Naive B cell (primary cell): ENCODE results near the gene NUP98. TPM values are rescaled to one million over a fixed set of nuclear protein-coding genes. Genes with fewer than 3 reads are reported as not detected.
"Not testable (repeated sequence)": the region's sequence is repeated elsewhere in the genome, so short reads cannot be mapped to it uniquely, and the experiment has no call there.

Source experiments
- ATAC-seq, 2 donors: fragments of 150-1000 bp; cut with Tn5 transposase; 2 replicates each; pipeline ENCODE4 v1.10.0; 2021; ENCODE audit warnings: low read depth in 2 of 2, mild to moderate bottlenecking in 2 of 2, moderate library complexity in 2 of 2
- DNase-seq: peaks from one replicate; pipeline ENCODE4 v3.0.0; 2022
- H3K27ac Mint-ChIP-seq, 6 donors: one replicate each; pipeline ENCODE4 v1.8.0; 2020 to 2022; ENCODE audit warnings: mild to moderate bottlenecking in 6 of 6, mixed read lengths in 6 of 6, moderate library complexity in 5 of 6, inconsistent platforms in 2 of 6
- H3K27me3 Mint-ChIP-seq, 3 donors: one replicate each; pipeline ENCODE4 v1.8.0; 2021 to 2022; ENCODE audit warnings: mixed read lengths in 3 of 3, mild to moderate bottlenecking in 1 of 3
- H3K36me3 Mint-ChIP-seq, 2 donors: one replicate each; pipeline ENCODE4 v1.8.0; 2020 to 2022; ENCODE audit warnings: mixed read lengths in 2 of 2, inconsistent platforms in 1 of 2, mild to moderate bottlenecking in 1 of 2
- H3K4me1 Mint-ChIP-seq, 3 donors: one replicate each; pipeline ENCODE4 v1.8.0; 2020 to 2022; ENCODE audit warnings: mixed read lengths in 3 of 3, inconsistent platforms in 1 of 3, mild to moderate bottlenecking in 1 of 3, moderate library complexity in 1 of 3
- H3K4me3 Mint-ChIP-seq, 8 donors: one replicate each; pipeline ENCODE4 v1.8.0; 2020 to 2022; ENCODE audit warnings: mild to moderate bottlenecking in 8 of 8, mixed read lengths in 8 of 8, moderate library complexity in 8 of 8, inconsistent platforms in 2 of 8
- H3K9me3 Mint-ChIP-seq, 7 donors: one replicate each; pipeline ENCODE4 v1.8.0; 2020 to 2022; ENCODE audit warnings: mixed read lengths in 7 of 7, mild to moderate bottlenecking in 5 of 7, inconsistent platforms in 2 of 7, moderate library complexity in 1 of 7
- polyA plus RNA-seq, 6 donors: library from polyadenylated mRNA; unstranded; fragments of 300-500 nt; fragmentation: Illumina TruSeq; gene quantifications; one replicate each; pipeline ENCODE4 v1.2.3, GENCODE V29; 2021; ENCODE audit warnings: low read depth in 6 of 6

Gene NUP98
- polyA plus RNA-seq, 6 donors from 2014 or later: 29.4 to 57.0 (median 38.7) TPM

GRCh38 chr11:3666023-3666530, 131.3 kb downstream of the NUP98 start:
- Mint-ChIP-seq H3K27ac (peak overlapping the region in 2 of 6 donors; percentile 53 to 73), H3K36me3 (peaks cover 25 to 46% of the 10 kb centered on the region in 2 donors), H3K9me3 (no peaks in the 10 kb centered on the region), H3K4me1 (peaks cover 0 to 4% (median 0%) of the 10 kb centered on the region in 3 donors), H3K4me3 (no peak overlapping the region), H3K27me3 (no peaks in the 10 kb centered on the region)
- ATAC-seq (no peak), DNase-seq (no peak)

GRCh38 chr11:3665336-3666022, 131.9 kb downstream of the NUP98 start:
- no peaks in the 10 kb centered on the region for H3K9me3 Mint-ChIP-seq
- H3K27me3 Mint-ChIP-seq: no peaks in the 10 kb centered on the region
- ATAC-seq (no peak), DNase-seq (no peak)
- H3K4me3 Mint-ChIP-seq: no peak overlapping the region
- peaks cover 25 to 40% of the 10 kb centered on the region in 2 donors for H3K36me3 Mint-ChIP-seq
- peak overlapping the region in 3 of 6 donors; percentile 28 to 75 (median 73) for H3K27ac Mint-ChIP-seq
- H3K4me1 Mint-ChIP-seq: peaks cover 0 to 4% (median 0%) of the 10 kb centered on the region in 3 donors

GRCh38 chr11:3664032-3664630, 133.2 kb downstream of the NUP98 start:
- H3K27me3 Mint-ChIP-seq: peaks cover 0 to under 1% (median 0%) of the 10 kb centered on the region in 3 donors
- no peaks in the 10 kb centered on the region for H3K9me3 Mint-ChIP-seq
- ATAC-seq: no peak
- H3K27ac Mint-ChIP-seq: peak overlapping the region in 2 of 6 donors; percentile 14 to 27
- peaks cover 0 to 4% (median 0%) of the 10 kb centered on the region in 3 donors for H3K4me1 Mint-ChIP-seq
- no peak overlapping the region for H3K4me3 Mint-ChIP-seq
- H3K36me3 Mint-ChIP-seq: peaks cover 15 to 26% of the 10 kb centered on the region in 2 donors
- no peak for DNase-seq

GRCh38 chr11:3662856-3663255, 134.5 kb downstream of the NUP98 start:
- H3K27me3 Mint-ChIP-seq: peaks cover 6 to 10% (median 8%) of the 10 kb centered on the region in 3 donors
- H3K4me3 Mint-ChIP-seq: no peak overlapping the region
- peaks cover 0 to 4% (median 0%) of the 10 kb centered on the region in 3 donors for H3K4me1 Mint-ChIP-seq
- H3K9me3 Mint-ChIP-seq: no peaks in the 10 kb centered on the region
- H3K27ac Mint-ChIP-seq: no peak overlapping the region
- H3K36me3 Mint-ChIP-seq: peaks cover 12 to 17% of the 10 kb centered on the region in 2 donors
- no peak for DNase-seq
- ATAC-seq: no peak

GRCh38 chr11:3660960-3661359, 136.4 kb downstream of the NUP98 start:
- H3K27me3 Mint-ChIP-seq: peaks cover 8 to 12% (median 10%) of the 10 kb centered on the region in 3 donors
- DNase-seq: no peak
- no peak overlapping the region for H3K27ac Mint-ChIP-seq
- H3K4me3 Mint-ChIP-seq: no peak overlapping the region
- H3K9me3 Mint-ChIP-seq: no peaks in the 10 kb centered on the region
- H3K4me1 Mint-ChIP-seq: peaks cover 0 to 4% (median 0%) of the 10 kb centered on the region in 3 donors
- no peak for ATAC-seq
- peaks cover 11 to 13% of the 10 kb centered on the region in 2 donors for H3K36me3 Mint-ChIP-seq

- Mint-ChIP-seq H3K27ac (peak overlapping the region in 1 of 6 donors; percentile 35), H3K9me3 (no peaks in the 10 kb centered on the region), H3K27me3 (peaks cover 8 to 15% (median 10%) of the 10 kb centered on the region in 3 donors), H3K4me3 (no peak overlapping the region), H3K36me3 (peaks cover 0 to 6% of the 10 kb centered on the region in 2 donors), H3K4me1 (peaks cover 0 to 4% (median 0%) of the 10 kb centered on the region in 3 donors)
- DNase-seq (no peak), ATAC-seq (no peak)
These were observed 137.5 kb downstream of the NUP98 start for GRCh38 chr11:3659595-3660515.

GRCh38 chr11:3658252-3658651, 139.1 kb downstream of the NUP98 start:
- no peak for DNase-seq
- Mint-ChIP-seq H3K27ac (no peak overlapping the region), H3K27me3 (peaks cover 8 to 15% (median 10%) of the 10 kb centered on the region in 3 donors), H3K4me1 (peaks cover 0 to 4% (median 0%) of the 10 kb centered on the region in 3 donors), H3K36me3 (no peaks in the 10 kb centered on the region), H3K4me3 (no peak overlapping the region), H3K9me3 (no peaks in the 10 kb centered on the region)
- ATAC-seq: no peak

GRCh38 chr11:3657331-3657730, 140.0 kb downstream of the NUP98 start:
- not testable (repeated sequence) for H3K4me1 Mint-ChIP-seq, H3K4me3 Mint-ChIP-seq, H3K9me3 Mint-ChIP-seq, ATAC-seq, DNase-seq, H3K36me3 Mint-ChIP-seq
- H3K27ac Mint-ChIP-seq: peak overlapping the region in 1 of 6 donors; percentile 42
- peaks cover 8 to 15% (median 10%) of the 10 kb centered on the region in 3 donors for H3K27me3 Mint-ChIP-seq

- H3K36me3 Mint-ChIP-seq: no peaks in the 10 kb centered on the region
- no peak for ATAC-seq
- H3K27ac Mint-ChIP-seq: no peak overlapping the region
- H3K4me1 Mint-ChIP-seq: no peaks in the 10 kb centered on the region
- no peak for DNase-seq
- H3K27me3 Mint-ChIP-seq: peaks cover 10 to 29% (median 22%) of the 10 kb centered on the region in 3 donors
- H3K9me3 Mint-ChIP-seq: no peaks in the 10 kb centered on the region
- no peak overlapping the region for H3K4me3 Mint-ChIP-seq
These were observed 141.8 kb downstream of the NUP98 start for GRCh38 chr11:3655547-3655946.

- peaks cover 0 to 47% (median 43%) of the 10 kb centered on the region in 3 donors for H3K27me3 Mint-ChIP-seq
- H3K36me3 Mint-ChIP-seq, H3K27ac Mint-ChIP-seq, H3K9me3 Mint-ChIP-seq, DNase-seq, ATAC-seq, H3K4me3 Mint-ChIP-seq, H3K4me1 Mint-ChIP-seq: not testable (repeated sequence)
These were observed 144.8 kb downstream of the NUP98 start for GRCh38 chr11:3652514-3652913.

- H3K4me1 Mint-ChIP-seq, H3K36me3 Mint-ChIP-seq, ATAC-seq, H3K4me3 Mint-ChIP-seq, H3K9me3 Mint-ChIP-seq, DNase-seq: not testable (repeated sequence)
- H3K27ac Mint-ChIP-seq: peak overlapping the region in 1 of 6 donors; percentile 67
- H3K27me3 Mint-ChIP-seq: peaks cover 18 to 69% (median 60%) of the 10 kb centered on the region in 3 donors
These were observed 148.0 kb downstream of the NUP98 start for GRCh38 chr11:3649374-3649773.

- not testable (repeated sequence) for H3K27ac Mint-ChIP-seq
- peaks cover 23 to 74% (median 62%) of the 10 kb centered on the region in 3 donors for H3K27me3 Mint-ChIP-seq
These were observed 148.5 kb downstream of the NUP98 start for GRCh38 chr11:3648843-3649242.

GRCh38 chr11:3645552-3645951, 151.8 kb downstream of the NUP98 start:
- ATAC-seq: no peak
- Mint-ChIP-seq H3K27ac (no peak overlapping the region), H3K36me3 (peaks cover 0 to 18% of the 10 kb centered on the region in 2 donors), H3K9me3 (peaks cover 0 to 11% (median 2%) of the 10 kb centered on the region in 7 donors), H3K27me3 (peaks cover 44 to 82% (median 53%) of the 10 kb centered on the region in 3 donors), H3K4me3 (no peak overlapping the region), H3K4me1 (peaks cover 6 to 12% (median 10%) of the 10 kb centered on the region in 3 donors)
- DNase-seq: no peak

More at GRCh38 chr11:3648843-3649242, 148.5 kb downstream of the NUP98 start:
- H3K4me1 Mint-ChIP-seq, H3K4me3 Mint-ChIP-seq, ATAC-seq, DNase-seq: not testable (repeated sequence)
- peaks cover 0 to 11% (median 2%) of the 10 kb centered on the region in 7 donors for H3K9me3 Mint-ChIP-seq
- H3K36me3 Mint-ChIP-seq: peaks cover 0 to 11% of the 10 kb centered on the region in 2 donors
